ENCODE data around the gene AKAP6.

Gene AKAP6

DNA sequence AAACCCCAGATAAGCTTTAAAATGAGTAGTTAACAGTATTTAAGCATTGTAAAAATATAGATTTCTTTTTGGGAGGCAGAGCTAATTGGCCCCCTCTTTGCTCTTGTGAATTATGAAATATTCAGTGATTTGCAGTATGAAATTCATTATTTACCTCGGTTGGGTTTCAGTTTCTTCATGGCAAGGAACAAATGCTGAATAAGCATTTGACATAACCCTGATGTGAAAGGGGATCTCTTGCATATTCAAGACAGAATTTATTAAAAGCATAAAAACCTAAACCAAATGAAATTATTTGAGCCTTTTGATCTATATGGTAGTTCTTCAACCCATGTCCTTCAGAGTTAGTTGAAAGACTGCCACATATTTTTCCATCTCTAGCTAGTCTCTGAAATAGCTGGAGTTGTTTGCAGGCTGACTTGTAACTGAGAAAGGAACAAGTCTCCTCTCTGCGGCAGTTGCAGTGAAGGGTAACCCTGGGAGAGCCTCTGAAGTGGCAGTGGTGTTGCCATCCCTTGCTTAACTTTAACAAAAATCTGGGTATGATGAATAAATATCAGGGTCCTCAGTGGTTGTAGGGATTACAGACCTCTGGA is 690 bp downstream of the AKAP6 start:
- FAIRE-seq (no peak), DNase-seq (ENCODE audit: insufficient read length, low spot score) (no peak)

DNA sequence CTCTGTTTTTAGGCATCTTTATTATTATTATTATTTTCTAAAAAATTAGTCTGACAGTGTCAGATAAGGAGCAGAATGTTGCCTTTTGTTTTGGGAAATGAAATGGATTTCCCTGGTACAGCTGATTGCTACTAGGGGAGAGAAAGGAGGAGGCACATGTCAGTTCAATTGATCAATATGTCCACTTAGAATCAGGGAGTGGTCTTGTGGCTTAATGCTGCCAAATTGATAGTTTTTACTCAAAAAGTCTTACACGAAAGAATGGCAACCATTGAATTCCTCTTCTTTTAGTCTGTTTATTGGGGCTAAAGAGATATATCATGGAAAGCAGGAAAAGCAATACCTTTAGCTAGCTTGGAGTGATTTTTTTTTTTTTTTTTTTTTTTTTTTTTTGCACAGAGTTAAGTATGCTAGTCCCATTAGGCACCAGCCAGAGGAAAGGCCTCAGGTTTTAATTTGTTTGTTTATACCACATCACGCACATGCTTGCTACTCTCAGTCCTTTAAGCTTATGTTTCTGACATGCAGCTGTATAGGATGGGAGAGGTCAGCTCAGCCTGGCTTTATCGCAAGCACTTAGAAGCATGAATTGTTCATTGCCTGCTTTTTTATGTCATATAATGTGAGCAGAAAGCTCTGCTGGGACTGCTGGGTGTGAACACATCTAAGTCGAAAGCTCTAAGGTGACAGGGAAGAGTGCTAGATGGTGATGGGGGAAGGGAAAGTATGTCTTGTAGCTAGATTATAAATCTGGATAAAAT is 1.4 kb downstream of the AKAP6 start:
- FAIRE-seq, result no peak

DNA sequence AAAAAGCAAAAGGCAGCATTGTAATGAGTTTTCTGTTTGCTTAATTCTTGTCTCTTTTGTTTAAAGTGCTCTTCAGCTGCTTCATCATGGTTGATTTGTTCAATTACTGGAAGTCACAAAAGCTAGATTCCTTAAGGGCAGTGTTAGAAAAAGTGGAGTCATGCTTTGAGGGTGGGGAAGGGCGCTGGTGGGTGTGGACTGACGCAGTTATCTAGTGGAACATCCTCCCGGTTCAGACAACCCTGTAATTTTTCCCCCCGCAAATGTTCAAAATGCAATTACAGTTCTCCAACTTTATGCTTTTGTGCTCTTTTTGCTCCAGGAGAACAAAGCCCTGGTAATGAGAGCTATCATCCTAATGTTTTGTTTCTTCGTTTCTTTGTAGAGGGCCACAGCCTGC is 2.1 kb downstream of the AKAP6 start:
- no peak for FAIRE-seq

More for the DNA sequence above, 1.4 kb downstream of the AKAP6 start:
- no peak for DNase-seq (ENCODE audit: insufficient read length, low spot score)

DNA sequence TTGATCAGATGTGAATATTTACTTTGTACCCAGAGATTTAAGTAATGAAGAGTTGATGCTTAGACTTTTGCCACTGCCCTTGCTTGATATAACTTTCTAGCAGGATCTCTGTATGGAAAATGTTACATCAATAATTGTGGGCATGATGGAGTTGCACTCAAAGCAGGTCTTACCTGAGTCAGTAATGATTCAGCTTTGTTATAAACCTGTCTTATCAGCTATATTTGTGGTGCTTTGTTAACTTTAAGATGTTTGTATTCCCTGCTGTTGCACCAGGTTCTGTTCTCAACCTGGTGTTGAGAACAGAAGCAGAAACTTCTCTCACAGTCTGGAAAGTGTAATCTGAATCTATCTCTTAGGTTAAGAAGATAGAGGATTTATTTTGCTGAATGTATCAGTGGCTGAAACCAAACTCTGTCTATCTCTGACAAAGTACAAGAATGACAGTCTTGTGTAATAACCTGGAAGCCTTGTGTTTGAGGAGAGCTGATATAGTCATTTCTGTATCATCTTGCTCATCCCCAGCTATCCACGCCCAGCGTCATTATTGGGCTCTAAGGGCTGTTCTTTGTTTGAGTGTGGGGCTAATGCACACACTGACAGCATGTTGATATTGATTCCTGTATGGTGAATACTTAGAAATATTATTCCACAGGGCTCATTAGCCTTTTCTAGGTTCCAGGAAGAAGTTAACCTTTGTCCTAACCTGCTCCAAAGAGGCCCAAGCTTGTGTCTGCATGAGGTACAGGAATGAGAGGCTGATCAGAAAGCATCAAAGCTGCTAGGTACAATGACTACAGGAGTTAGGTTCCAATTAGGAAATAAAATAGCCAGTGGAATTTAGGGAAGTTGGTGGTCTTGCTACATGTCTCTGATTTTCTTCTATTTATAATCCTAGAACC is 3.6 kb downstream of the AKAP6 start:
- DNase-seq (ENCODE audit: insufficient read length, low spot score), result no peak
- no peak for FAIRE-seq

More for the DNA sequence above, 2.1 kb downstream of the AKAP6 start:
- no peak for DNase-seq (ENCODE audit: insufficient read length, low spot score)

DNA sequence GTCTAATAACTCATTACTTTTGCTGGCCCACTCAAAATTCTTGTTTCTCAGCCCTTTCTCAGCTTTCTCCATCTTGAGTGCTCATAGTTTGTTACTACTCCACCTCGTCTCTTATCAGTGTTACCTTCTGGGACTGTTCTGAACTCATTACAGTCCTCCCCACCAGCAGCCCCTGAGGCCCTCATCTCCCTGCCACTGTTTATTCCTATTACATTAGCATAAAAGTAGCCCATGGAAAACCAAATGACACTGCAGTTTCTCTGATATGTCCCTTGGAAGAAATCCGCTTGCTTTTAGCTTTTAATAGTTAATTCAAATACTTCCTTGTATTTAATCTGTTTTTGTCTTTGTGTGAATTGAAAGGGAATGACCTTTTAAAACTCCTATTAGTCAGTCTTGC is 7.6 kb downstream of the AKAP6 start:
- FAIRE-seq (no peak), DNase-seq (ENCODE audit: insufficient read length, low spot score) (no peak)

DNA sequence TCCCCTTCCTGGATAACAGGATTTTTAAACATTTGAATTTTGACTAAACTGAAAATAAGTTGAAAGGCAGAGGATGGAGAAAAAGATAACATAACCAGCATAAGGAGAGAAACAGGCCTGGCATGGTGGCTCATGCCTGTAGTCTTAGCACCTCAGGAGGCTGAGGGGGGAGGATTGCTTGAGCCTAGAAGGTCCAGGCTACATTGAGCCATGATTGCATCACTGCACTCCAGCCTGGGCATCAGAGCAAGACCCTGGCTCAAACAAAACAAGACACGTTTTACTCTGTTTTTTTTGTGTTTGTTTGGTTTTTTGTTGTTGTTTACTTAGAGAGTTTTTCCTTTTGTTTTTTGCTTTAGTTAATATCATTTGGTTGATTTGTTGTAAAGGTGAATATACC is 8.7 kb downstream of the AKAP6 start:
- FAIRE-seq (no peak), DNase-seq (ENCODE audit: insufficient read length, low spot score) (no peak)

DNA sequence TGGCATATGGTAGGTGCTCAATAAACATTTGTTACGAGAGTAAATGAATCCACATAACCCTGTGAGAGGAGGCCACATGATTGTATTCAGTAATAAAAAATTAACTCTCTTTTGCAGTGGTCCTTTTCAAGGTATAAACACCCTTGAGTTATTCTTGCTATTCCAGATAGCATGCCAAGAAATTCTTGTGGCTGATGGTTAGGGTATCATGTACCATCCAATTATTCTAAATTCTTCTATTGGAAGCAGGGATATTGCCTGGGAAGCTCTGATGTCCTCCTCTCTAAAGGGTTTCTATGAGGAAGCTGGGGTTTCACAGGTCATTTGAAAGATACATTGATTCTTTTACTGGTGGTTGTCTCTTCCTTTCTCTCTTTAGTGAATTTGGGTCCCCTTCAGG is 10.1 kb downstream of the AKAP6 start:
- FAIRE-seq, result no peak
- DNase-seq (ENCODE audit: insufficient read length, low spot score), result no peak

DNA sequence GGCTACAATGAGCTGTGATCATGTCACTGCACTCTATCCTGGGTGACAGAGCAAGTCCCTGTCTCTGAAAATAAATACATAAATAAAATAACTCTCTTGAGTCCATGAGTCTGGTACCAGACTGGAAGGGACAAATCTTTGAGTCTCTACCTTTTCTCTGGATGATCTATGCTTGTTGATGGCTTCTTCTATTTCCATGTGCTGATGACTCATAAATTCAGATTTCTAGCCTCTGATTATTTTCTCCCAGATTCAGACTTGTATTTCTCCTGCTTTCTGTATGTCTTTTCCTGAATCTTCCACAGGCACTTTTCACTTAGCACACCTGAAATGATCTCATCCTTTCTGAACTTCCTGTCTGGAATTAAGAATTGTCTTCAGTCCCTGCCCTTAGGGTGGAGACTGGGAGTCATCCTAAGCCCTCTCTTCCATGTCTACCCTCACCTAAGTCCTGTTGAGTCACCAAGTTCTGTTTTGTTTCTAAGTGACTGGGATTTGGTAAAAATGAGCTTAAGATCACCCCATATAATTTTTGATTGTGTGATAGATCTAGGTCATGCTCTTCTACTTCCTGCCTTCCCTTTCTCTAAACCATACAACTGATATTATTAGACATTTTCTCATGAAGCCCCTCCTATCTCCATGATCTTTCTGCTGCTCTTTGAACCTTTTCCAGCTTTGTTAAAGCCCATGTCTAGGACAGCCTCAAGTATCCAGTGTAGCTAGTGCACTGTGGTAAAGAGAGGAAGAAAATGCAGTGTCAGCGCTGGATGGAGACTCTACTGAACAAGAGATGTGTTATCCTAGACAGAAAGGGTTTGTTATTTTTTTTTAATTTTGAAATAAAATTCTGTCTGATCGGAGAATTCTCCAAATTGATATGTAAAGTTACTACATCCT is 13.1 kb downstream of the AKAP6 start:
- DNase-seq (ENCODE audit: insufficient read length, low spot score) (no peak), FAIRE-seq (no peak)

DNA sequence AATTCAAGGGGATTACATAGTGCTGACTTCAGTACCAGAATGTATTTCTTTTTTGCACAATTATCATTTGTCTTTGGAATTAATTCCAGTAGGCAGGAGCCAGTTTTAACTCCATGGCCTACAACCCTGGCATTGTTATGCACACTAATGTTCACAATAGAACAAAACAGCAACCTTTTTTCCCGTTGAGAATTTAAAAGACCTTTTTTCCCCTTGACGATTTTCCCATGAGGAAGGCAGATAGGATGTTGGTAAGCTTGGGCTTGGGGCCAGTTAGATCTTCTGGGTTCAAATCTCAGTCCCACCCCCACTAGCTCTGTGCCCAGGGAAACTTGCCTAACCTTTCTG is 13.7 kb downstream of the AKAP6 start:
- DNase-seq (ENCODE audit: insufficient read length, low spot score), result no peak
- peak; percentile 49 for FAIRE-seq

DNA sequence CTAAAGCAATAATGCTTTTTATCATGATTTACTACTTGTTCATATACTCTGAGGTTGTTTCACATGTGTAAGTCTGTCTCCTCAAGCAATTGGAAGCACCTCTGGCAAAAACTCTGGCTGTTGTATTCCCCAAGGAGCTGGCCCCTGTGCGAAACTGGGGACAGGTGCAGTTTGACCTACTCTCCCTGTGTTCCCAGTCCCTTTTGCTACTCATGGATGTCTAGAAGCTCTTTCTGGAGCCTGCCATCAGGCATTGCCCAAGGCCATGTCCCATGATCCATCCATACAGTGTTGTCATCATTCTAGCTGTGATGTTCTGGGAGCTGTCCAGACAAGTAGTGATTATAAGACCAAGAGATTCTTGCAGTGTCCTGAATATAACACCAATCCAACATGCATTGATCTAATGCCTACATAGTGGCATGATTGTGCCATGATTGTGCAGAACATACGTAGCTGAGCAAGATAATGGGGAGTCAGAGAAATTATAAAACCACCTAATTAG is 14.9 kb downstream of the AKAP6 start:
- DNase-seq (ENCODE audit: insufficient read length, low spot score), result no peak
- peak; percentile 13 for FAIRE-seq

DNA sequence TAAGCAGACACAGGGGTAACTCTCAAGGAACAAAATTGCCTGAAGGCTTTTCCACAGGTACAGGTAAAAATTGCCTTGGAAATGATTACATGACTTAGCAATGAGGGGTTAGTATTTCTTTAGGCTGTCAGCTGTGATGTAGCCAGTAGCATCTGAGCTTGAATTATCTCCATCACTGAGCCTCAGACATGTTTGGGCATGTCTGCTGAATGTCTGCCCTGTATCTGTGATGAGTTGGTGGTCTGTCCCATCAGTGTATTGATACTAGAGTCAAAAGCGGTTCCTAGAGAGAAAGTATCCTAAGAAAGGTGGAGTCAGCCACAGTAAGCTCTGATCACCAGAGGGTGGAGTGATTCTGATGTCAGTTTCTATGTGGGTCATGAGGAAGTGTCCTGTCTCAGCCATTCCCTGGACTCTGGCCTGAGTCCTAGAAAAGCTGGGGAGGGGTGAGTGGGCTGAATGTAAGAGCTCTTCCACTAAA is 16.3 kb downstream of the AKAP6 start:
- peak; percentile 57 for FAIRE-seq
- no peak for DNase-seq (ENCODE audit: insufficient read length, low spot score)

DNA sequence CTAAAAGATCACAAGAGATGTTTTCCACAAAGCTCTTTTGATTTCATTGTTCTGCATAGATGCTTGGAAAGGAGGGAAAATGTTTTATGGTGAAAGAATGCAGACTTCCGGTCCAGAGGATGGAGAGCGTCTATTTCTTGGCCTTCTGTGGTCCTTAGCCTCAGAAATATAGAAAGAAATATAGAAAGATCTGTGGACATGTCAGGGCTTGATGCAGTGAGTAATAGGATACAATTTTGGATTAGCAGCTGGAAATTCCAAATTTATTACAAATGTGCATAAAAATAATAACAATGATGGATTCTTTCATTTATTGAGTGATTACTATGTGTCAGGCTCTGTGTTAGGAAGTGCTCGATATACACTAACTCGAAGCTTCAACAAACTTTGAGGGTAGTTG is 20.2 kb downstream of the AKAP6 start:
- FAIRE-seq (no peak), DNase-seq (ENCODE audit: insufficient read length, low spot score) (no peak)

DNA sequence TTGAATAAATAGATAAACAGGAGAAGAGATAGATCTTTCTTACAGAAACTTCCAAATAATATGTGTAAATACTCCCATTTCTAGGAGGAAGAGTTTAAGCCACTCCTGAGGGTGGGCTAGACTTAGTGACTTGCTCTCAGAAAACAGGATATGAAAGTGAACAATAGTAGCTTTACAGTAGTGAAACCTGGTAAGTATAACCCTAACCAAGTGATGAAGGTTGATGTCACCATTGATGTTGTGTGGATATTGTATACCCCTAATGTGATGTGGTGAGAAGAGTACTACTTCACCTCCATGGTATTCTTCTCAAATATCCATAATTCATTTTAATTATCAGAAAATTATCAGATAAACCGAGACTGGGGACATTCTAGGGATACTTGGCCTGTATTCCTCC is 20.9 kb downstream of the AKAP6 start:
- DNase-seq (ENCODE audit: insufficient read length, low spot score) (no peak), FAIRE-seq (peak; percentile 69)

DNA sequence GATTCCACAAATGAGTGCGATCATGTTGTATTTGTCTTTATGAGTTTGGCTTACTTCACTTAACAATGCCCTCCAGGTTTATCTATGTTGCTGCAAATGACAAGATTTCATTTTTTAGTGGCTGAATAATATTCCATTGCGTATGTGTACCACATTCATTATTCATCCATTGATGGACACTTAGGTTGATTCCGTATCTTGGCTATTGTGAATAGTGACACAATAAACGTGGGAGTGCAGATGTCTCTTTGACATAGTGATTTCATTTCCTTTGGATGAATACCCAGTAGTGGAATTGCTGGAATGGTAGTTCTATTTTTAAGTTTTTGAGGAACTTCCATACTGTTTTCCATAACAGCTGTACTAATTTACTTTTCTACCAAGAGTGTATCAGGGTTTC is 23.5 kb downstream of the AKAP6 start:
- DNase-seq (ENCODE audit: insufficient read length, low spot score), result no peak
- FAIRE-seq, result no peak

DNA sequence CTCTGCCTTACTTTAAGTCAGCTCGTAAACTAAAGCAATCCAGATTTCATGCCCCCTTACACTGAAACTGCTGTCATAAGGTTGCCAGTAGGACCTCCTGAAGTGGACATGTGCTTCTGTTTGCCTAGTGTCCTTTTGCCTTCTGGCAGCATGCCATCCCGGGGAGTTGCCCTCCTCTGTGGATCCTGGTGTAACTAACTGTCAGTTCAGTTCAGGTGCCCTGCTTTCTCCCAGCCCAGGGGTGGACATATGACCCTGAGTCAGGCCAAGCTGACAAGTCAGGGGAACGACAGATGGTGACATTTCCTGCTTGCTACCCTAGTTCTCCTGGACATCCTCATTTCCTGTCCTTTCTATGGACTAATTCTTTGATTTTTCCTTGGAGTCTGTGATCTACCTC is 25.6 kb downstream of the AKAP6 start:
- FAIRE-seq (peak; percentile 54), DNase-seq (ENCODE audit: insufficient read length, low spot score) (no peak)

DNA sequence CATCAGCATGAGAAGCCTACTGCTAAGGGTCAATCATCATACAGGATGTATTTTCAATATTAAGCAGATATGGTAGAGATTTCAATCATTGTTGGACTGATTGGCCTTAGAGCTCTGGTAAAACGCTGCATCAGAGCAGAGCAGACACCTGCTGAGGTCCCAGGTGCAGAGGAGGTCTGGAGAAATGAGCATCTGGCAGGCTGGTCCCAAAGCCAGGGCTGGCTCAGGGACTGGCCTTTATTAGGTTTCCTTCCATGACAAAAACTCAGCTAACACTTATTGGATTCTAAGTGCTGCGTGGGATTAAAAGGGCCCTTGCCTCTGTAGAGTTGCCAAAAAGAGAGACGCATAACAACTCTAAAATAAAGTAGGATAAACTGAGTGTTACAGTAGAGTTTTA is 29.7 kb downstream of the AKAP6 start:
- no peak for DNase-seq (ENCODE audit: insufficient read length, low spot score)
- no peak for FAIRE-seq

DNA sequence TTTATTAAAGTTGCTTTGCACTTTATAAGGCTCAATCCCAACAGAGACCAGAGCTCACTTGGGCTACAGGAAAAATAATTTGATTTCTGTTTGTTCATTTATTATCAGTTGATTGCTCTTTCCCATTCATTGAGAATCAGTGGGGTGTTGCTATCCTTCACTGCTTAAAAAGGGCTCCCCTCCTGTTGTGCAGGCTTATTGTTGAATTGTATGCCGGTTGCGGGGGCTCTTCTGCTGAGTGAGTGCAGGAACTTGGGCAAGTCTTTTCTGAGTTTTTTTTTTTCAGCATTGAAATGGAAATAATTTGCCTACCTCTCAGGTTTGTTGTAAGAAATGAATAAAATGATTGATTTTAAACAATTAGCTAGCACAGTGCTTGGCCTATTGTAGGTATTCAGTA is 32.6 kb downstream of the AKAP6 start:
- DNase-seq (ENCODE audit: insufficient read length, low spot score) (no peak), FAIRE-seq (no peak)

DNA sequence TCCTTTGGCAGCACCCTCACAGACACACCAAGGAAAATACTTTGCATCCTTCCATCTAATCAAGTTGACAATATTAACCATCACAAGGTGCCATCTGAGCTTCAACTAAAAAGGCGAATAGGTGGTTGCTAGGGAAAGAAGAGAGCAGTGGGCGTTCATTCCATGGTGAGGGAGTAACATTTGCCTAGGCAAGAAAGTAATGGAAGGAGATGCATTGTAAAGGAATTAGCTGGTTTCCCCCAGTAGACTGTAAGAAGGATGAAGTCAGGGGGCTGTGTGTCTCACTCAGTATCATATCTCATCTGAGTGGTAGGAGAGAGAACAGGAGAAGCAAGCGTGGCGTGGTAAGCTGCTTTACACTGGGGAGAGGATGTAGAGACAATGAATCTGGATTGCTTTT is 34.7 kb downstream of the AKAP6 start:
- FAIRE-seq, result no peak
- DNase-seq (ENCODE audit: insufficient read length, low spot score), result no peak

DNA sequence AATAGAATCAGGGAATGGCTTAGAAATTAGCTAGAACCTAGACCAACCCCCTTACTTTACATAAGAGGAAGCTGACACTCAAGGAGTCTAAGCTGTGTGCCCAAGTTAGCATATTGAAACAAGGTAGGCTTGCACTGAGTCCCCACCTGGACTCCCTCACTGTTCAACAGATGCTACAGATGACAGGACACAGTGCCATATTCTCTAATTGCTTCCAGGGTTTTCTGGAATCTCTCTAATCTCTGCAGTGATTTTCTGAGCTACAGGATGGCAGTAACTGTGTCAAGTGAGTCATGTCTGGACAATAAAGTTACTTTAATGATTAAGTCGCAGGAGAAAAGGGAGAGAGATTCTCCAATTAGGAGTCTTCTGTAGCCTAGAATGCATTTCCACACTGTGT is 35.8 kb downstream of the AKAP6 start:
- FAIRE-seq (no peak), DNase-seq (ENCODE audit: insufficient read length, low spot score) (no peak)

DNA sequence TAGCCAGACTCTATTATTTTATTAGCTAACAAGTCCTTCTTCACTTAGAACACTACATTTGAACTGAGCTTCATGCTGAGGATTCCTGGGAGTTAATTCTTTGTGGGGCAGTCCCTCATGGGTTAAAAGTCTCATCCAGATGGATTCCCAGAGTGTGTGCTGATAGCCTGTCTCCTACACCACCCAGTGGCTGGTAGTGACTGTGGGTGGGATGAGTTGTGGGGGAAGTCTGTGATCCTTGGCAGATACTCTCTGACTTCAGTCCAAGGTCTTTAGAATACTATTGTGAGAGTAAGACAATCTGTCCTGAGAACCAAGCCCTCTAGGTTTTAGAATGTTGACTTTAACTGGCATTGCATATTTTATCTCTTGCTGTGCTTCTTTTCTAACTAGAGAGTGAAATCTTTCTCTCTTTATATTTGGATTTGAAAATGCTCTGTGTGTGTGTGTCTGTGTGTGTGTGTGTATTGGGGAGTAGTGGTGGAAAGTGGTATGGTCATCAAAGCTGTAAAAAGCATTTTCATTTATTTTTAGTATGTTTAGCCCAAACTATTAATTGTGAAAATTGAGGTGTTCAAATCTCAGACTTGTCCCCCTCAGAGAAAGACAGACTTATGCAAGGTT is 37.3 kb downstream of the AKAP6 start:
- no peak for DNase-seq (ENCODE audit: insufficient read length, low spot score)
- FAIRE-seq, result no peak

Measured in HTR-8/SVneo (cell line).